ENCODE data around the gene ZMIZ1.

Gene ZMIZ1

GRCh38 chr10:79246209-79246581 is 177.4 kb downstream of the ZMIZ1 start:
- no peak for DNase-seq (ENCODE audit: low read depth)

GRCh38 chr10:79246606-79247275 is 178.0 kb downstream of the ZMIZ1 start:
- DNase-seq (ENCODE audit: low read depth): no peak

- no peak for DNase-seq (ENCODE audit: low read depth)
Measured at GRCh38 chr10:79247373-79248137, 178.8 kb downstream of the ZMIZ1 start.

GRCh38 chr10:79248341-79249185 is 179.8 kb downstream of the ZMIZ1 start:
- DNase-seq (ENCODE audit: low read depth): no peak

GRCh38 chr10:79249186-79250121 is 180.7 kb downstream of the ZMIZ1 start:
- DNase-seq (ENCODE audit: low read depth): no peak

- DNase-seq (ENCODE audit: low read depth): no peak
Measured at GRCh38 chr10:79250259-79250658, 181.5 kb downstream of the ZMIZ1 start.

GRCh38 chr10:79252450-79252849 is 183.7 kb downstream of the ZMIZ1 start:
- DNase-seq (ENCODE audit: low read depth): no peak

- DNase-seq (ENCODE audit: low read depth): no peak
Measured at GRCh38 chr10:79252971-79253370, 184.2 kb downstream of the ZMIZ1 start.

GRCh38 chr10:79253704-79254103 is 184.9 kb downstream of the ZMIZ1 start:
- no peak for DNase-seq (ENCODE audit: low read depth)

- DNase-seq (ENCODE audit: low read depth): no peak
Measured at GRCh38 chr10:79254333-79255006, 185.7 kb downstream of the ZMIZ1 start.

- DNase-seq (ENCODE audit: low read depth): no peak
Measured at GRCh38 chr10:79255007-79255507, 186.3 kb downstream of the ZMIZ1 start.

- no peak for DNase-seq (ENCODE audit: low read depth)
Measured at GRCh38 chr10:79256264-79256806, 187.6 kb downstream of the ZMIZ1 start.

- DNase-seq (ENCODE audit: low read depth): no peak
Measured at GRCh38 chr10:79258894-79259293, 190.1 kb downstream of the ZMIZ1 start.

GRCh38 chr10:79259834-79260233 is 191.1 kb downstream of the ZMIZ1 start:
- no peak for DNase-seq (ENCODE audit: low read depth)

GRCh38 chr10:79260811-79261740 is 192.3 kb downstream of the ZMIZ1 start:
- no peak for DNase-seq (ENCODE audit: low read depth)

GRCh38 chr10:79262131-79262530 is 193.4 kb downstream of the ZMIZ1 start:
- DNase-seq (ENCODE audit: low read depth): no peak

GRCh38 chr10:79262959-79263746 is 194.4 kb downstream of the ZMIZ1 start:
- no peak for DNase-seq (ENCODE audit: low read depth)

- no peak for DNase-seq (ENCODE audit: low read depth)
Measured at GRCh38 chr10:79263939-79264338, 195.2 kb downstream of the ZMIZ1 start.

- DNase-seq (ENCODE audit: low read depth): no peak
Measured at GRCh38 chr10:79264942-79265341, 196.2 kb downstream of the ZMIZ1 start.
